GM18502 (cell line): ENCODE data around the gene AIRE.

Experiments
- ATAC-seq: cut with Tn5 transposase; IDR thresholded peaks from one replicate; pipeline ENCODE4 v1.9.1; 2021; ENCODE audit warnings: mild to moderate bottlenecking; ENCODE audit not compliant: unreplicated experiment, poor library complexity

Gene AIRE

DNA sequence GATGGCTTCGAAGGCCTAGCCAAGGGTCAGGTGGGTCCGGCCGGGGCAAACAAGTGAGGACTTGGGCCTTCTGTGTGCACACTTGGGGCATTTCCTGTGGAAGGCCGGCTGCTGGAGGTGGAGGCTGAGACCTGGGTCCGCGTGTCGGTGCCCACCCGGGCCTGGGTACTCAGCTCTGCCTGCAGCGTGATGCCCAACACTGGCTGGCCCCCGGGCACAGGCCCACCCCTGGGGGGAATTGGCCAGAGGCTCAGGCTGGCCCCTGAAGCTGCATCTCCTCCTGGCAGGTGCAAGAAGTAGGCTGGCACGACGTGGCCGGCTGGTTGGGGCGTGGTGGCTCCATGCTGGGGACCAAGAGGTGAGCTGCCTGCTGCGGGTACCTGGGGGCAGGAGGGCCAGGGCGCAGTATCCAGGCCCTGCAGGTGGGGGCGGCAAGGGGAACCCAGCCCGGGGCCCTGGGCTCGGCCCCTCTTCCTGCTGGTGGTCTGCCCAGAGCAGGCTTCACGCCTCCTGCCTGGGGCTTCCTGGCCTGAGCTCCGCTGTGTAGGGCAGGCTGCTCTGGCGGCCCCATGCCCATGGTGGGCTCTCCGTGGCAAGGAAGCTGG, 36.3 kb downstream of the AIRE start:
- no peak for ATAC-seq

DNA sequence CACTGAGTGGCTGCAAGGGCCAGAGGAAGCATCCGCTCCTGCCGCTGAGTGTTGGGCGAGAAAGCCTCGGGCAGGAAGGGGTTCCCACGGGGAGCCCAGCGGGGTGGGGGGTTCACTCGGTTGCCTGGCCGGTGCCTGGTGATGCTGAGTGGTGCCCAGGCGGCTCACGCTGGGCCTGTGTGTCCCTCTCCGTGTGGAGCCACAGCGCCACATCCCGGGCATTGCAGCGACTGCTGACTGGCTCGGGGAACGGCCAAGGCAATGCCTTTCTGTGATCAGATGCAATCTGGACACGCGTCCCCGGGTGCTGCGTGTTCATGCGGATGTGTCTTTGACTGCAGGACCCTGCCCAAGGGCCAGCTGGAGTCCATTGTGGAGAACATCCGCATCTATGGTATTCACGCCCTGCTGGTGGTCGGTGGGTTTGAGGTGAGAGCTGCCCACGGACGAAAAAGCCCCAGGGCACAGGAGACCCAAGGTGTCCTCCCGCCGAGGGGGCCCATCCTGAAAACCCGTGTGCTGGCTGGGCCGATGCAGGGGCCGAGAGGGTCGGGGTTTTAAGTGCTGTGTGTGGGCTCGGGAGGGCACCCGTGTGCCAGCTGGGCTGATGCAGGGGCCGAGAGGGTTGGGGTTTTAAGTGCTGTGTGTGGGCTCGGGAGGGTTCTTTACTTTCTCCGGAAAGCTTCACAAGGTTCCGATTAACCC, 37.1 kb downstream of the AIRE start:
- ATAC-seq: no peak

DNA sequence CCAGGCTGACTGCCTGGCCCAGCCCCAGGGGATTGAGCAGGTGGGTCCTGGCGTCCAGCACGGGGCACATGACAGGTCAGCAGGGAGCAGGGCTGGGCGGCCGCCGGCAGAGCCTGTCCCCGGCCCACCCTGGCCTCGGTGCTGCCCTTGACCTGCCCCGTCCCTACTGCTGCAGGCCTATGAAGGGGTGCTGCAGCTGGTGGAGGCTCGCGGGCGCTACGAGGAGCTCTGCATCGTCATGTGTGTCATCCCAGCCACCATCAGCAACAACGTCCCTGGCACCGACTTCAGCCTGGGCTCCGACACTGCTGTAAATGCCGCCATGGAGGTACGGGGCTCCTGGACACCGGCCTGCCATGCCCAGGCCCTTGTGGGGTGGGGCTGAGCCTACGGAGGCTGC, 37.9 kb downstream of the AIRE start:
- no peak for ATAC-seq

DNA sequence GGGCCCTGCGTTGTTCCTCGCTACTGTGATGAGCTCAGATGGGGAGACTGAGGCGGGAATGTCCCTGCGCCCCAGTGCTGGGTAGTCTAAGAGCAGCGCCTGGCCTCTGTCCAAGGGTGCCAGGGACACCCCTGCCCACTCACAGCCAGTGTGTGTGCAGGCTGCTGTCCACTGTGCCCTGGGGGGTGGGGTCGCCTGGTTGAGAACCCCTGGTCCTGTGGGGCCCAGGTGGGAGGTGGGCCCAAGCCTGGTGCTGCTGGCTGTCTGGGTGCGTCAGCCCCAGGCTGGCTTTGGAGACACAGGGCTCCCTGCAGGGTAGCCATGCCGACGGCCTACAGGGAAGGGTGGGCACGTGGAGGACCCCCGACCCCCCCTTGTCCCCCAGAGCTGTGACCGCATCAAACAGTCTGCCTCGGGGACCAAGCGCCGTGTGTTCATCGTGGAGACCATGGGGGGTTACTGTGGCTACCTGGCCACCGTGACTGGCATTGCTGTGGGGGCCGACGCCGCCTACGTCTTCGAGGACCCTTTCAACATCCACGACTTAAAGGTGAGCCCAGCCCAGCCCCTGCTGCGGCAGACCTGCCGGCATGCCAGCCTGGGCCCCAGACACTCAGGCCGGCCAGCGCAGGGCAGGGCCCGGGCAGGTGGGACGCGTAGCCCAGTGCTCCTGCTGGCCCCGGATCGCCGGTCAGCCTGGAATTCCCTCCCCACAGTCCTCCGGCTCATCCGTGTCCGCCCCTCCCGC, 38.6 kb downstream of the AIRE start:
- no peak for ATAC-seq

DNA sequence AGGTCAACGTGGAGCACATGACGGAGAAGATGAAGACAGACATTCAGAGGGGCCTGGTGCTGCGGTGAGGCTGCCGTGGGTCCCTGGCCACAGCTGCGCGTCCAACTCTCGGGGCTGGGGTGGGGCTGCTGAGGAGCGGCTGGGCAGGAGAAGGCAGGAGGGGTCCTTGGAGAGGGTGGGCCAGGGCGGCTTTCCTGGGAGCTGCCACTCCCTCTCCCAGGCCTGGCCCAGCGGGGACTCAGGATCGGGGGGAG, 39.1 kb downstream of the AIRE start:
- no peak for ATAC-seq

DNA sequence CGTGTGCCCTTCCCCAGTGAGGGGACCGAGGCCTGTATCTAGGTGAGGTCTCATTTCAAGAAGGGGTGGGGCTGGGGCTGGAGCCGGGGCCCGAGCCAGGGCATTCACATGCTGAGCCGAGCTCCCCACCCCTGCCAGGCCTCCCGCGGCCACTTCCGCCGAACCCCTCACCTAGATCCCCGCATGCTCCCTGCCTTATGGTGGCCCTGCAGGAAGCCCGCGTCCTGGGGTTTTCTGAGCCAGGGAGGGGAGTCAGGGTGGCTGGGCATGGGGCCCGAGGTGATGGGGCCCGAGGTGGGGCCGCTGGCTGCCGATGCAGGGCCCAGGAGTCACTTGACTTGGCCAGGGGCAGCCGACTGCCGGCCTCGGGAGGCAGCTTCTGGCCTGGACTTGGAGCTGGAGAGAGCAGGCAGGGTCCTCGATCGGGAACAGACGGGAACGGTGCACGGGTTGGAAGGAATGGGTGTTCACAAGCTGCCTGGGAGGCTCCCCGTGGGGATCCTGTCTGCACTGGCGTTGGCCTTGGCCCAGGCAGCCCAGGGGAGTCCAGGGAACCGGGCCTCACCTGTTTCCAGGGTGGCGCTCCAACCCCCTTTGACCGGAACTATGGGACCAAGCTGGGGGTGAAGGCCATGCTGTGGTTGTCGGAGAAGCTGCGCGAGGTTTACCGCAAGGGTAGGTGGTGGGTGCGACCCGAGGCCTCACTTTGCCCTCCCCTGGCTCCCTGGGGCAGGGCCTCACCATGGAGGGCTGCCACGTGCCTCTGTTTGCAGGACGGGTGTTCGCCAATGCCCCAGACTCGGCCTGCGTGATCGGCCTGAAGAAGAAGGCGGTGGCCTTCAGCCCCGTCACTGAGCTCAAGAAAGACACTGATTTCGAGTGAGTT, 40.0 kb downstream of the AIRE start:
- no peak for ATAC-seq

DNA sequence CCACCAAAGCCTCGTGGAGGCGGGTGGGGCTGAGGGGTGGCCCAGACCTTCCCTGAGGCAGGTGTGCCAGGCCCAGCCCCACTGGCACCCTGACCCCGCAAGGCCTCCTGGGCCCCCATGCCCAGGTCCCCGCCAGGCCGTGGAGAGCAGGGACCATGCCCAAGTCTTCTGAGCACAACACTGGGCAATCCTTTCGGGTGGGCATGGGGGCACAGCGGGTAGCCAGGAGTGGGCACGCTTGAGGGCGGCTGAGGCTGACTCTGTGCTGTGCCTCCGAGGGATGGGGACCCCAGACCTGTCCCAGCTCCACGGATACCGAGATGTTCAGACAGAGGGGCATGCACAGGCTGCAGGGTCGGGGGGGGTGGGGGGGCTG, 40.6 kb downstream of the AIRE start:
- no peak for ATAC-seq

DNA sequence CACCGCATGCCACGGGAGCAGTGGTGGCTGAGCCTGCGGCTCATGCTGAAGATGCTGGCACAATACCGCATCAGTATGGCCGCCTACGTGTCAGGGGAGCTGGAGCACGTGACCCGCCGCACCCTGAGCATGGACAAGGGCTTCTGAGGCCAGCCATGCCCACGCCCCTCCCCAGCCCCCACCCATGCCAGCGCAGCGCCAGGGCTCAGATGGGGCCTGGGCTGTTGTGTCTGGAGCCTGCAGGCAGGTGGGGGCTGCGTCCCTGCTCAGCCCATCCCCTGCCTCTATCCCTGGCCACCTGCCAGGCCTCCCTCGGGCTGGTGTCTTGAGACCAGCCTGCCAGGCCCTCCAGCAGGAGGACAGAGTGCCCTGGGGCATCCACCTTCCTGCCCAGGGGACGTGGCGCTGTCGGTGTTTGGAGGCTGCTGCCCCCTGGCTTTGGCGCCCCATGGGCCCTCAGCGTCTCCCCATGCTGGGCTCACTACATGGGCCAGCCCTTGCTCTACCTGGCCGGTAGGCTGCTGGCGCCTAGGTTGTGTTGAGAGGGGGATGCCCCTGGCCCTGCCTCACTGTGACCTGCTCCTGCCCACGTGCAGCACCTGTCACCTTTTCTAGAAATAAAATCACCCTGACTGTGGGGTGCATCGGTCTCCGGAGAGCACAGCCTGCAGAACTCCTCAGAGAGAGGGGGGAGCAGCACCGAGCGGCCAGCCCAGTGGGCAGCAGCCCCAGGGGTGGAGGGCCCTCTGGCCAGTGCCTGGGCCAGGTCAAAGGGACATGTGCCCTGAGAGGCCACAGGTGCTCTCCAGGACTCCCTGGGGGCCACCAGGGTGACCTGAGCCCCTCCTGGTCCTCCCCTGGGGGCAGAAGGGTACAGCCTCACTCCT, 41.3 kb downstream of the AIRE start:
- ATAC-seq: no peak

DNA sequence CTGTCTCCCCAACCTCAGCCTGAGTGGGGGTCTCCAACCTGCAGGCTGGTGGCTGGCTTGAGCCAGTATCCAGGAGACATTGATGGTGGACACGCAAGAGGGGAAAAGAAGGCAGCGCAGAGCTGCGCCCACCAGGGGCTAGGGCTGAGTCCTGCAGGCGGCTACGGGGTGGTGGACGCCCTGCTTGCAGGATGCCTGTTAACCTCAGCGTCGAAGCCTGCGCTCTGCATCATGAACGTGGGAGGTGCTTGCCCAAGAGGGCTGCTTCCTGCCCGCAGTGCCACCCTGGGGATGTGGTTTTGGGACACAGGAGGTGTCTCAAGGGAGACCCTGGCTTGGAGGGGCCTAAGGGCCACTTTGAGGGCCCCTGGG, 41.9 kb downstream of the AIRE start:
- ATAC-seq: no peak

DNA sequence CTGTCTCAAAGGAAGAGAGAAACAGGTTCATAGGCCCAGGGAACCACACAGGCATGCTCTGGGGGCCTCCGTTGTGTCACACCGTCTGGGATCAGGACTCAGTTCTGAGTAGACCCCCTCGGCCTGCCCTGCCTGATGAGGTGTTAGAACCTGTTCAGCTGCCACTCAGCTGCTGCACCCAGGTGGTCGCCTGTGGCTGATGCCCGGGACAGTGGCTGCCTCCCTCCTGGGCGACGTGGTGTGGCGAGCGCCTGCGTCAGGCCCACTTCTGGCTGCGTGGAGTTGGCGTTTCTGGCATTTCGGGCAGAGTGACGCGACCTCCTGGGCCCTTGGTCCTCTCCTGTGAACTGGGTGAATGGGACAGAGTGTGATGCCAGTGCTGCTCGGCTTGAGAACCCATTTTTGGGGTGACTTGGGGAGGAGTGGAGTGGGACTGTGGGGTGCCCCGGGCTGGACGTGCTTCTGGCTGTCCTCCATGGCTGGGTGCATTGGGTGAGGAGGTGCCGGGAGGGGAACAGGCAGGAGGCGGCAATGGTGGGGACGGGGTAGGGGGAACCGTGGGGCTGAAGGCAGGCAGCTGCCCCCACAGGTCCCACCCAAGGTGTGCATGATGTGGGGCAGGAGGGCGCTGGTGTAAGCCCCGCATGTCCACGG, 42.7 kb downstream of the AIRE start:
- ATAC-seq: no peak

DNA sequence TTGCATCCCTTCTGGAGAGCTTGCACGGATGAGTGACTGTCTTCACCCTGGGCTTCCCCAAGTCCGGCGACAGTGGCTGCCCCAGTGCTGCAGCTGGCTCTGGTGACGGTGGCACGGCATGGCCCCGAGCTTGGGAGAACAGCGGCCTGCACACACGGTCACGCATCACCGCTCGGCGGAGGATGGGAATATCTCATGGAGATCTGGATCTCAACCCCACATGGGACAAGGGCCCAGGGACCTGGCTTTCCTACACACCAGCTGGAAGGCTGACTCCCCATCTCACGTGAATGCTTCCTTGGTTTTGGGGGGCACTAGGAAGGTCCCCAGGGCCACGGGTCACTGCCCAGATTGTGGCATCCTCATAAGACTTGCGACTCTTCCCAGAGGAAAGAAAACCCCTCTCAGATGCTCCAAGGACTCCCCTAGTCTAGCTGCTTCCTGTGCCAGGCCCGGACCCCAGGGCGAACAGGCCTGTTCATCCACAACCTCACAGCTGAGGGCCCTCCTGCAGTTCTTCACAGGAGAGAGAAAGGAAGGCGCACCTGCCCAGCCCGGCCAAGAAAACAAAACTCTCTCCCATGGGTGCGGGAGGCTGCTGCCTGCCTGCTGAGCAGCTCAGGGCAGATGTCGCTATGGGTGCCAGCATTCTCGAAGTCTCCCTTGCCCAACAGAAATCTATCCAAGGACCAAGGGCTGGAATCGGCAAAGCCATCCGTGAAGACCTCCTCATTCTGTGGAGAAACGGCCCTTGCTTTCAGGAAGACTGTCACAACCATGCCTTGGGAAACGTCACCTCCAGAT, 43.6 kb downstream of the AIRE start:
- no peak for ATAC-seq

DNA sequence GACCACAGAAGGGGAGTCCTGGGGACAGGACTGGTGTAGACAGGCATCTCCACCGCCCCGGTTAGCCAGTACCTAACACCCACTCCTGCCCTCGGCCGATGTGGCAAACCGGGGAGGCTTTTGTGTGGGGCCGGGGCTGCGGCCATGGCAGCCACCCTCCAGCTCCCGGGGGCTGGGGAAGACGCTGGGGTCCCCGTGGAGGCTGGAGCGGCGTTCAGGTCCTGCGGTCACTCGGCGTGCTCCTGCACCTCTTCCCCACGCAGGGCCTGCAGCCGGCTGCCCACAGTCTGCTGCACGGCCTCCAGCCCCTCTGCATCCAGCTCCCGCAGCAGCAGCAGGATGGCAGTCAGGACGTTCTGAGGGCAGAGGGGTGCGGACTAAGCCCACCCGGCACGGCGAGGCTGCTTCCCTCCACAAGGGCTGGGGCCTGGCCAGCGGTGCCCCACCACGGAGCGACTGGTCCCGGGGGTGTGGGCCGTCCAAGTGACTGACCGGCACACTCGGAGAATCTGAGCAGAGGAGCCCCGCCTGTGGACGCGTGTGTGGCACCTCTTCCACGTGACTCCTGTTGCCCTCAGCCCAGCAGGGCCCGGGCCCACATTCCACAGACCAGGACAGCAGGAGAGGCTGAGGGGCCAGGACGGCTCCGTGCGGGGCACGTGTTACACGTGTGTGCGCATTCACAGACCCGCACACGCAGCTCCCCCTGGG, 44.5 kb downstream of the AIRE start:
- ATAC-seq: no peak

DNA sequence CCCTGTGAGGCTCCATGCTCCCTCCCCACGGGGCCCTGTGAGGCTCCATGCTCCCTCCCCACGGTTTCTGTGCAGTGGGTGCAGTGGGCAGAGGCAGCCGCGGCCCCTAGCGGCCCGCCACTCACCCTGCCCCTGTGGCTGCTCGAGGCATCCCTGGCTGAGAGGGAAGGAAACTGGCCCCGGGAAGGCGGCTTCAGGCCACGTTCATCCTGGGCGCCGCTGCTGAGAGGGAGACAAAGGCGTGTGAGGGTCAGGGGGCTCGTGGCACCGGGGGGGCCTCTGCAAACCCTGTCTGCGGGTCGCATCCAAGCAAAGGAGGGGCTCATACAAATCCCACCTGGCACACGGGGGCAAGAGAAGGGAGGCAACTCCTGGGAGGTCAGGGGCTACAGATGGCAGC, 45.0 kb downstream of the AIRE start:
- ATAC-seq: no peak

DNA sequence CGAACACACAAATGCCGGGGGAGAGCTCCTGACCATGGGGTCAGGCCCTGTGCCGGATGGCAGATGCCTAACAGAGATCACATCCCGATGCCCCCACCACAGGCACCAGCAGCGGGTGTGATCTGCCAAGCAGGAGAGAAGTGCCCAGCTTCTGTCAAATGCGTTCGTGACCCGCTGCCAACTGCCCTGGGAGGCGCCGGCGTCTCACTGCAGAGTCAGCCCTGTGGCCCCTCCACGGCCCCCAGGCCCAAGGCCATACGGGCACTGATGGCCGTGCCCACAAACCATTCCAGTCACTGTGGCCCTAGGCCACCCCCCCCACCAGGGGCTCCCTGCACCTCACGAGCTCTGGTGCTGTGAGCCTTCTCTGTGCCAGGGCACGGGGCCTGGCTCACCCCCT, 45.5 kb downstream of the AIRE start:
- no peak for ATAC-seq

DNA sequence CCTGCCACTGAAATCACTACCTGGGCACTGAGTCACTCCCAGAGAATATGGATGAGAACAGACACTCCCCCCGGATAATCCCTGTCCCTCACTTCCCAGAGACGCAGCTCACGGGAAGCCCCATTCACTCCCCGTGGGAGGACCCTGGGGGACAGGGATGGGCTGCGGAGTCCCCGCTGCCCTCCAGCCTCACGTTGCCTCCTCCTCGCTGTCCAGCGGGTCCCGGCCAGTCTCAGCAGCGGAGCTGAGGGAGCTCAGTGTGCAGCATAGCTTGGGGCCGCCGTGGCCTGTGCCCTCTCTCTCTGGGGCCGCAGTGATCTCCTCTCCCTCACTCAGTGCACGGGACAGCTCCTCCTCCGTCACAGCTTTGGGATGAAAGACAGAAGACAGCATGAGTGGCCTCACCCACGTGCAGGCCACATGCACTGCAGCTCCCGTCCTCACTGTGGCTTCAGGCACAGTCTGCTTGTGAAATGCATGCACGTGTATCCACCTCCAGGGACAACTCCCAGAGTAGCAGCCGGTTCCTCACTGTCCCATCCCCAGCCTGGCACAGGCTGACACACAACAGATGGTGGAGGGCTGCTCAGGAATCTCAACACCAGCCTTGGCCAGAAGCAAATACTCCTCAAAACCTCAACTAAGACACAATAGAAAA, 46.1 kb downstream of the AIRE start:
- ATAC-seq: no peak

DNA sequence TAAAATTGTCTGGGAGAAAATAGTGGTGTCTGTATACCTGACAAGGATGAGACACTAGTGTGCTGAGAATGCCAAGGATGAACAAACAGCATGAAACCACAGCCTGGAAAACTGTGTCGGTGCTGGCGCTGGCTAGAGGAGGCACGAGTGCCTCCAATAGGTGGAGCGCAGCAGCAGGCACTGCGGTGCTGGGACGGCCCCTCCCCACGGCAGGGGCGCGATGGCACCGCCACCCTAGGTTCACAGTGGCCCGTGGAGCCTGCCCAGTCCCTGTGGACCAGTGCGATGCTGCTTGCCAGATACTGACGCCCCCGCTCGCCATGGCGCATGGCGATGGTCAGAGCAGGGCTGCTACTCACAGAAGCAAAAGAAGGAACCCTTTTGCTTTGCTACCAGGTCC, 46.7 kb downstream of the AIRE start:
- no peak for ATAC-seq

DNA sequence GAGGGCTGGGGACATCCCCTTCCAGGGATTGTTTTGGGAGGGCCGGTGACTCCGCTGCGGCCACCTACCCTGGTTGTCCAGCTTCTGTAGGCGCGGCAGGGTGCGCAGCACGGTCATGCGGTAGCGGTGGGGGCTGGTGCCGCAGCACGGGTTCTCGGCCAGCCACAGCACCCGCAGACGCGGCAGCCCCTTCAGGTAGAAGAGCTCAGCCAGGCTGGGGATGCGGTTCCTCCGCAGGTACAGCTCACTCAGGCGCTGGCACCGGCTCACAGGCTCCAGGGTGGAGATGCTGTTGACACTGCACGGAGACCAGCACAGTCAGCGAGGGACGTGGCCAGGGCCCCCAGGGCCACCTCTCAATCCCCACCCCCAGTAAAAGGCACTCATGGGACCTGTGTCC, 47.3 kb downstream of the AIRE start:
- ATAC-seq: no peak
